Loucy (cell line): ENCODE data around the gene DRAXIN.

Experiments used
- CTCF ChIP-seq: fragments of 200-600 bp; sonication (generic); conservative IDR thresholded peaks from 2 replicates; pipeline ENCODE4 v1.5.1; 2014; ENCODE audit warnings: mild to moderate bottlenecking, antibody characterized with exemption, low read length
- EZH2phosphoT487 ChIP-seq: fragments of 200-600 bp; IDR thresholded peaks from 2 replicates; pipeline ENCODE4 v1.6.1; 2018; ENCODE audit warnings: antibody characterized with exemption, mild to moderate bottlenecking, moderate library complexity, borderline replicate concordance

GRCh38 chr1:11706292-11706691, 14.8 kb downstream of the DRAXIN start:
- TF ChIP-seq CTCF (no peak), EZH2phosphoT487 (no peak)
